ENCODE data around the gene TBX10. TPM values are rescaled to one million over a fixed set of nuclear protein-coding genes. Genes with fewer than 3 reads are reported as not detected.

Gene TBX10
- total and polyA plus RNA-seq, 2 experiments from 2014 or later: 1.2 TPM; not detected in 1

- H3K27ac ChIP-seq: no peak overlapping the region
- no peaks in the 10 kb centered on the region for H3K9me3 ChIP-seq (ENCODE audit: low read depth)
- no peak for DNase-seq (ENCODE audit: low read depth in 1 of 2, low spot score in 1 of 2)
- TF ChIP-seq CTCF (IDR thresholded peaks at IDR 0.05; ENCODE audit: low read depth, low read length): no peak
- no peak overlapping the region for H3K4me3 ChIP-seq
- no peaks in the 10 kb centered on the region for H3K4me1 ChIP-seq (ENCODE audit: low read depth)
- H3K36me3 ChIP-seq: no peaks in the 10 kb centered on the region
- H3K27me3 ChIP-seq: no peaks in the 10 kb centered on the region
These were observed 35.6 kb upstream of the TBX10 start for GRCh38 chr11:67675058-67675747.

GRCh38 chr11:67674442-67674871 is 34.9 kb upstream of the TBX10 start, which contains the start of gene ALDH3B2:
Gene ALDH3B2 (minus strand): TSS chr11:67674623. CDS start chr11:67666935, 7,688 bp downstream.
- H3K27ac ChIP-seq: no peak within 1 kb of the TSS
- DNase-seq (ENCODE audit: low read depth in 1 of 2, low spot score in 1 of 2): no peak
- no peaks in the 10 kb centered on the region for H3K4me1 ChIP-seq (ENCODE audit: low read depth)

GRCh38 chr11:67673902-67674301 is 34.3 kb upstream of the TBX10 start:
- H3K27ac ChIP-seq: no peak overlapping the region
- no peak for DNase-seq (ENCODE audit: low read depth in 1 of 2, low spot score in 1 of 2)
- H3K9me3 ChIP-seq (ENCODE audit: low read depth): no peaks in the 10 kb centered on the region
- H3K36me3 ChIP-seq: no peaks in the 10 kb centered on the region
- H3K4me3 ChIP-seq: no peak overlapping the region
- TF ChIP-seq CTCF (IDR thresholded peaks at IDR 0.05; ENCODE audit: low read depth, low read length): no peak
- no peaks in the 10 kb centered on the region for H3K4me1 ChIP-seq (ENCODE audit: low read depth)
- H3K27me3 ChIP-seq: no peaks in the 10 kb centered on the region

More at GRCh38 chr11:67674442-67674871, 34.9 kb upstream of the TBX10 start, which contains the start of gene ALDH3B2:
- Histone ChIP-seq H3K27me3 (no peaks in the 10 kb centered on the region), H3K36me3 (no peaks in the 10 kb centered on the region), H3K4me3 (no peak within 1 kb of the TSS), H3K9me3 (ENCODE audit: low read depth) (no peaks in the 10 kb centered on the region)
- no peak for TF ChIP-seq CTCF (IDR thresholded peaks at IDR 0.05; ENCODE audit: low read depth, low read length)

GRCh38 chr11:67673358-67673757 is 33.8 kb upstream of the TBX10 start:
- Histone ChIP-seq H3K4me1 (ENCODE audit: low read depth) (no peaks in the 10 kb centered on the region), H3K4me3 (no peak overlapping the region), H3K9me3 (ENCODE audit: low read depth) (no peaks in the 10 kb centered on the region), H3K27me3 (no peaks in the 10 kb centered on the region), H3K27ac (no peak overlapping the region), H3K36me3 (no peaks in the 10 kb centered on the region)
- DNase-seq (ENCODE audit: low read depth in 1 of 2, low spot score in 1 of 2): no peak
- TF ChIP-seq CTCF (IDR thresholded peaks at IDR 0.05; ENCODE audit: low read depth, low read length): no peak

- no peak for DNase-seq (ENCODE audit: low read depth in 1 of 2, low spot score in 1 of 2)
- no peak for TF ChIP-seq CTCF (IDR thresholded peaks at IDR 0.05; ENCODE audit: low read depth, low read length)
- H3K9me3 ChIP-seq (ENCODE audit: low read depth): no peaks in the 10 kb centered on the region
- H3K4me3 ChIP-seq: no peak overlapping the region
- H3K27me3 ChIP-seq: no peaks in the 10 kb centered on the region
- no peaks in the 10 kb centered on the region for H3K4me1 ChIP-seq (ENCODE audit: low read depth)
- H3K27ac ChIP-seq: no peak overlapping the region
- H3K36me3 ChIP-seq: no peaks in the 10 kb centered on the region
These were observed 31.6 kb upstream of the TBX10 start for GRCh38 chr11:67671211-67671520.

Measured in cardiac muscle cell (in vitro differentiated cells and primary cell).